ENCODE measurements around the gene CACNA2D4.

DNA sequence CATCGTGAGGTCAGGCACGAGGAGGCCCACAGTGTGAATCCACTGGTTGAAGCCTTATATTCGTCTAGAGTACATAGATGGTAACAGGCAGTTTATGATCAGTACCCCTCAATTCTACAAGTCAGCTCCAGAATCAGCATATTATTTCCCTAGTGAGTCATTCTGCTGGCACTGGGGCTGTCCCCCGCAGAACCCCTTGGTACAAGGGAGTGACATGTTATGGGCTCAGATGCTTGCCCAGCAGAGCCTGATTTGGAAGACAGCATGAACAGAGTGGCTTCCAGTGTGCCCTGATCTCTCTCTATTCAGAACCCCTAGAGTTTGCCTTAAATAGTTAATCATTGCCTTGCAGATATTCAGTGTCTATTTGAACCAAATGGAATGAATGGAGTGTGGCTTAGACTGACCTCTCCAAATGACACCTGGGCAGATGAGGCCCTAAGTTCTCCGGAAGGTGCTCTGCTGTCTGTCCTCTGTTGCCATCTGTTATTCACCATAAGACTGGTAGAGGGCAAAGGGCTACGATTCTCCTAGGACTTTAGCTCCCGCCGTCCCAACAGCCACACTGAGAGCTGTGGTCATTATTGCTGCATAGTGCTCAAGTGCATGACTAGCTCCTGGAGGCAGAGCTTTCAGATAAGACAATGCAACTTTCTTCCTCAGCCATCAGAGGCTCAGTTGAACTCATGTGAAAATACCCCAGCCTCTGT is 41.1 kb downstream of the CACNA2D4 start:
- TF ChIP-seq, protein P1, sequence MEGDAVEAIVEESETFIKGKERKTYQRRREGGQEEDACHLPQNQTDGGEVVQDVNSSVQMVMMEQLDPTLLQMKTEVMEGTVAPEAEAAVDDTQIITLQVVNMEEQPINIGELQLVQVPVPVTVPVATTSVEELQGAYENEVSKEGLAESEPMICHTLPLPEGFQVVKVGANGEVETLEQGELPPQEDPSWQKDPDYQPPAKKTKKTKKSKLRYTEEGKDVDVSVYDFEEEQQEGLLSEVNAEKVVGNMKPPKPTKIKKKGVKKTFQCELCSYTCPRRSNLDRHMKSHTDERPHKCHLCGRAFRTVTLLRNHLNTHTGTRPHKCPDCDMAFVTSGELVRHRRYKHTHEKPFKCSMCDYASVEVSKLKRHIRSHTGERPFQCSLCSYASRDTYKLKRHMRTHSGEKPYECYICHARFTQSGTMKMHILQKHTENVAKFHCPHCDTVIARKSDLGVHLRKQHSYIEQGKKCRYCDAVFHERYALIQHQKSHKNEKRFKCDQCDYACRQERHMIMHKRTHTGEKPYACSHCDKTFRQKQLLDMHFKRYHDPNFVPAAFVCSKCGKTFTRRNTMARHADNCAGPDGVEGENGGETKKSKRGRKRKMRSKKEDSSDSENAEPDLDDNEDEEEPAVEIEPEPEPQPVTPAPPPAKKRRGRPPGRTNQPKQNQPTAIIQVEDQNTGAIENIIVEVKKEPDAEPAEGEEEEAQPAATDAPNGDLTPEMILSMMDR (IDR thresholded peaks at IDR 0.05), result no peak
- TF ChIP-seq POLR2A (IDR thresholded peaks at IDR 0.05), result no peak
